GM19238 (cell line): ENCODE measurements around the gene CEBPB.

Experiments used
- DNase-seq: peaks from one replicate; pipeline ENCODE4 v3.0.0; 2011; ENCODE audit warnings: low spot score; ENCODE audit not compliant: insufficient read length

The CEBPB gene

DNA sequence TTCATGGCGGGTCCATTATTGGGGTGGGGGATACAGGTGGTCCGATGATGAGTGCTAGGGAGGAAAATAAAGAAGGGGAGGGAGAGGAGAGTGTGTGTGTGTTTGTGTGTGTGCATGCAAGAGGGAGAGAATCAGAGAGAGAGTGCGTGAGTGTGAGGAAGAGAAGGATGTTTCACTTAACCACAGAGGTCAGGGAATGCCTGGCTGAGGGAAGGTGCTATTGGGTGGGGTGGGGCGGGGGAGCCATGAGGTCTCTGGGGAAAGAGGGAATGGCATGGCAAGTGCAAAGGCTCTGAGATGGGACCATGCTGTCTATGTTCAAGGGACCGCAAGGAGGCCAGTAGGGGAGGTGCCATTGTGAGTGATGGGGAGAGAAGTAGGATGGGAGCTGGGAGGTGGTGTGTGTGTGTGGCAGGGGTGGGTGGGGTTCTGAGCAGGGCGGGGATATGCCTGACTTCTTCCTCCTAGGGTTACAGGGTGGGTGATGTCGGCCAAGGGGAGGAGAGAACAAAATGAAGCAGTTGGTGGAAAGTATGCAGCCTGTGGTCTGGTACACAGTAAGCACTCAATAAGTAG, 23.0 kb downstream of the CEBPB start:
- no peak for DNase-seq

GRCh38 chr20:50214226-50215024, 23.8 kb downstream of the CEBPB start:
- no peak for DNase-seq

DNA sequence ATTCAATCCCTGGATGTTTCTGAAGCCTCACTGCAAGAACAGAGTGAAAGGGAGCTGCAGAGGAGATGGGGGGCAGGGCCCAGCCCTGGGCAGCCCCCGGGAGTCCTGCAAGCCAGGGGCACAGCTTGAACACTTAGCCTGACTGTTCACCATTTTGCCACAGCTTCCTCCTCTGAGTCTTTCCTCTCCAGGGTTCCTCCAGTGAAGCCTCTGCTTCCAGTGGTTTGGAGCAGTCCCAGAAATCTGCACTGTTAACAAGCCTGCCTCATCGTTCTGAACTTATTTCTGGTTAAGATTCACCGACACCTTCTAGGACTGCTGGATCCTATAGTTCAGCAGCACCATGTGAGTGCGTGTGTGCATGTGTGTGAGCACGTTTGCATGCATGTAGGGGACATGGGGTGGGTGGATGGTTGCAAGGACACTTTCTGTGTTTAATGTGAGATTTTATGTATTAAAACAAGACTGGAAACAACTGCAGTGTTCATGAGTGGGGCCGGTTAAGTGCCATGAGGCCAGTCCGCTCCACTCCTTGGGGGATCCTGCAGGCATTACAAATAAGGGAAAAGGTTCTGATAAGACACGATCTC, 24.6 kb downstream of the CEBPB start:
- no peak for DNase-seq

GRCh38 chr20:50215926-50216325, 25.3 kb downstream of the CEBPB start:
- no peak for DNase-seq

GRCh38 chr20:50216543-50217206, 26.0 kb downstream of the CEBPB start:
- DNase-seq, result no peak

- no peak for DNase-seq
Measured at GRCh38 chr20:50217207-50217949, 26.7 kb downstream of the CEBPB start.

- DNase-seq, result no peak
Measured at GRCh38 chr20:50218987-50219435, 28.4 kb downstream of the CEBPB start.

- no peak for DNase-seq
Measured at GRCh38 chr20:50219600-50219999, 29.0 kb downstream of the CEBPB start.

DNA sequence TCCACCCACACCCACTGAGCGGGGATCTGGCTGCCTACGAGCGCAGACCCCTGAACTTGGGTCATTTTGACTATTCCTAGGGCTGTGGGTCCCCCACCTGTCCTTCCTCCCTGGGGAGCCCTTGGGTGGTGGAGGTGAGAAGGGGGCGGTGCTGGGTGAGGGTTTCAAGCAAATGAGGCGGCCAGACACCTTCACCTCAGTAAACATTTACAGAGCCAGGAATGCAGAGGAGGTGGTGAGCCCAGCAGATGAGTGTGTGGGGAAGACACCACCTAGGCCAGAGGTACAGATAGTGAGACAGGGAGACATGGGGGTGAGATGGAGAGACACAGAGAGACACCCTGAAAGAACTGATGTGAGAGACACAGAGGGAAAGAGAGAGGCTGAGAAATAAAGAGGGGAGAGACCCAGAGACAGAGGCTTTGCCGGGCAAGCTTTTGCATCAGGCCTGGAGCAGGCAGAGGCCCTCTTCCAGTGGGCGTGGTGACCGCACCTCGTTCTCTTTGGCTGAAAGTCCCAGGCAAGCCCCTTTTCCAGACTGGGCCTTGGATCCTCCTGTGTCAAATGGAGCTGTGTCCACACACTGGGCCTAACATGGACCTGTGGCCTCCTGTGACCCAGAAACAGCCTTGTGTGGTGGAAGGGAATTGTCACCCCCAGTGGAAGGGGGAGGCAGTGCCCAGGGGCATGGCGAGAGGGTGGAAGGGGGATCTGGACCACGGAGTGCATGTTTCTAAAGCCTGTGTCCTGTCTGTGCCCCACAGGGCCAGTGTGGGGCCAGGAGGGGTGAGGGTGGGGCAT, 29.7 kb downstream of the CEBPB start:
- no peak for DNase-seq

- no peak for DNase-seq
Measured at GRCh38 chr20:50220894-50221365, 30.3 kb downstream of the CEBPB start.

- DNase-seq, result no peak
Measured at GRCh38 chr20:50221501-50222308, 31.1 kb downstream of the CEBPB start.

- no peak for DNase-seq
Measured at GRCh38 chr20:50222309-50223038, 31.8 kb downstream of the CEBPB start.

- DNase-seq, result no peak
Measured at GRCh38 chr20:50223039-50224005, 32.7 kb downstream of the CEBPB start.

DNA sequence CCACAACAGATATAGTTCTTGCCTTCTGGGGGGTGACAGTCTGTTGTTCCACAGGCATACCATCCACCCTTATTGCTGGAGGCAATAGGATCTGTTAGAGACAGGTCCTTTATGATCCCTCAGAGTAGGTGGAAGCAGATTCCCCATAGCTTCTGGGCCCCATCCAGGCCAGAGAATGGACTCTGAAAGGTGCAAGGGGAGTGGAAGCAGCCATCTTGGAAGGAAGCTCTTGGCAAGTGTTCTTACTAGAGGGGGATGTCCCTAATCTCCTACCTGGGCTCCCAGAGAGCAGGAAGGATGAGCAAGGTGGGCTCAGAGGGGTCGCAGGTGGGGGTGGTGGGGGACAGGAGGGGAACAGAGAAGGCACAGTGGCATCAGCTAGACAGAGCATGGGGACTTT, 33.4 kb downstream of the CEBPB start:
- no peak for DNase-seq

DNA sequence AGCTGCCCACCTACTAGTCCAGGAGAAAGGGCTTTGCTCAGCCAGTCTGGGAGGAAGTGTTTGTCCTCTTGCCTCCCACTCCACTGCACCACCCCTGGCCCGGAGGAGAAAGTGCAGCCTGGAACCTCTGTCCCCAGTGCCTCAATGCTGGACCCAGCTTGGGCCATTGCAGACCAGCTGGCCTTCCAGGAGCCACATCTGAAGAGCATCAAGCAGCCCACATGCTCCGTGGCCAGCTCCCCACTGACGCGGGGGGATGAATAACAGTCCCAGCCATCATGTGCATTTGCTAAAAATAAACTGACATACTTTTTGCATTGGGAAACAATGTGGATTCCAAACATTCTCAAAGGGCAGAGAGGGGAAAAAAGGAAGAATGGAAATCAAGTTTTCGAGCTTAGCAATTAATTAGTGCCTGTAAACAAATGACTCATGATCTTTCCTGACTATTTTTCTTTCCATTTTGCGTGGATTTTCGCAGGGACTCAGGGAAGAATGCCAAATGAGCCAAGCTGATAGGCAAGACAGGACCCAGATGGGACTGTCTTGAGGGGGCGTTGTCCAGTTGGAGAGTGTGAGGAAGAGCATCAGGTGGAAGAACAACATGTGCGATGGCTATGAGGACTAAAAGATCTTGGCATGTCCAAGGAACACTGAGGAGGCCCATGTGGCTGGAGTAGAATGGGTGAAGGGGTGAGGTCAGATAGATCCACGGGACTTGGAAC, 34.1 kb downstream of the CEBPB start:
- no peak for DNase-seq

DNA sequence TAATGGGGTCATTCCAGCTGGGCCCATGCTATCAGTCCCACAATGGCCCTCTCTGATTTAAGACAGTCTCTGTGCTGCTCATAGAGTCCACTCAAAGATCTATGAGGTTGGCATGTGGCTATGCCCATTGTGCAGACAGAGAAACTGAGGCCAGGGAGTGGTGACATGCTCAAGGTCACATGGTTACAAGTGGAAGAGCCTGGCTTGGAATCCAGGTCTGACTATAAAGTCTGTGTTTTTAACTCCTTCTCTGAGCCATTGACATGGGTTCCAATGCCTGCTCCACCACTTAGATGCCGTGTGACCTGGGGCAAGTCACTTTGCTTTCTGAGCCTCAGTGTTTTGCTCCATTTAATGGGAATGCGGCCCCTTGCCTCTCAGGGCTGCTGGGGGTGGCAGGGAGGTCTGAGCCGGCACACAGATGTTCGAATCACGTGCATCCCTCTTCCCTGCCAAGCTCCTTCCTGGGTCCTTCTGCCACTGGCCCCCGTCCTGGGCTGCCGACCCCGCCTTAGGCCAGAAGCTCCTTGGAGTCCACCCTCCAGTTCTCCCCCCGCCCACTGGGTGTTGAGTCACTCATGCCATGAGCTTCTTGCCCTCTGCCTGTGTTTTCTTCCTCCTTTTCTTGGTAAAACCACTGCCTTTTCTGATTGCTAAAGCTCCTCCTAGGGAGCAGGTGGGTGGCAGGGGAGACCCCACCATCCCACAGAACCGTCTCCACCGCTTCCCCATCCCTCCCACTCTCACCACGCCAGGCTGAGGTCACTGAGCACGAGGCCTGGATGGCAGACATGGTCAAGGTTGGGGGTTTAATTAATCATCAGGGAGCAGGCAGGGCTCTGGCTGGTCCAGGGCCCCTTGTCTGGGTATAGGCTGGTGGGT, 35.7 kb downstream of the CEBPB start:
- DNase-seq, result no peak
